NCI-H1092 treated with DMSO at 0.1 percent for 48 hours (cell line): ENCODE results near the gene EFNA5.

Experiments
- DNase-seq: peaks from one replicate; lab custom pipeline; 2025; lab: John Stamatoyannopoulos, UW

Gene EFNA5

GRCh38 chr5:107670932-107671741 lies at the start of gene EFNA5:
Gene EFNA5, minus strand, starts transcription at chr5:107670937.
- DNase-seq = peak; percentile 59

DNA sequence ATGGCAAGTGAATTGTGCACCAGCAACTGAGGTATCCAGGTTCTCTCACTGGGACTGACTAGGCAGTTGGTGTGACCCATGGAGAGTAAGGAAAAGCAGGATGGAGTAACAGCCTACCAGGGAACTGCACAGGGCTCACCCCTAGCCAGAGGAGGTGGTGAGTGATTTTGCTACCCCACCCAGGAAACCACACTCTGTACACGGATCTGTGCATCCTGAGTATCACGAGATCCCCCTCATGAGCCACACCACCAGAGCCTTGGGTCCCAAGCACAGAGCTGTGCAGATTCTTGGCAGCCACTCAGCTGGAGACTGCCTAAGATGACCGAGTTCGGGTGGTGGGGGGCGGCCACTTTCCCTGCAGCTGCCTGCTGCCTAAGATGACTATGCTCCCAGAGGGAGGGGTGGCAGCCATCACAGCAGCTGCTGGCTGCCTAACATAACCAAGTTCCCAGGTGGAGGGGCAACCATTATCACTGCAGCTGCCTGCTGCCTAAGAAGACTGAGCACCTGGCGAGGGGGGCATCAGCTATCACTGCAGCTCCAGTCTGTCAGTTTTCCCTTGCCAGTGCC lies 48.4 kb upstream of the EFNA5 start:
- DNase-seq = no peak

DNA sequence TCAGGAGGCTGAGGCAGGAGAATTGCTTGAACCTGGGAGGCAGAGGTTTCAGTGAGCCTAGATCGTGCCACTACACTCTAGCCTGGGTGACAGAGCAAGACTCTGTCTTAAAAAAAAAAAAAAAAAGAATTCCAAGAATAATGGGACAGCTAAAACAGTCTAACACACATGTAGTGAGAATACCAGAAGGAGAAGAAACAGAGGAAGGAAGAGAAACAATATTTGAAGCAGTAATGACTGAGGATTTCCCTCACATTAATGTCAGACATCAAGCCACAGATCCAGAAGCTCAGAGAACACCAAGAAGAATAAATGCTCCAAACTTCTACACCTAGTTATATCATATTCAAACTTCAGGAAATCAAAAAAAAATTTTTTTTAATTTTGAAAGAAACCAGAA lies 47.1 kb upstream of the EFNA5 start:
- no peak for DNase-seq

GRCh38 chr5:107713228-107713627 lies 42.5 kb upstream of the EFNA5 start:
- DNase-seq = no peak

- no peak for DNase-seq
Measured at GRCh38 chr5:107712359-107712870, 41.7 kb upstream of the EFNA5 start.

GRCh38 chr5:107705402-107706014 lies 34.8 kb upstream of the EFNA5 start:
- no peak for DNase-seq

GRCh38 chr5:107704681-107705401 lies 34.1 kb upstream of the EFNA5 start:
- no peak for DNase-seq

DNA sequence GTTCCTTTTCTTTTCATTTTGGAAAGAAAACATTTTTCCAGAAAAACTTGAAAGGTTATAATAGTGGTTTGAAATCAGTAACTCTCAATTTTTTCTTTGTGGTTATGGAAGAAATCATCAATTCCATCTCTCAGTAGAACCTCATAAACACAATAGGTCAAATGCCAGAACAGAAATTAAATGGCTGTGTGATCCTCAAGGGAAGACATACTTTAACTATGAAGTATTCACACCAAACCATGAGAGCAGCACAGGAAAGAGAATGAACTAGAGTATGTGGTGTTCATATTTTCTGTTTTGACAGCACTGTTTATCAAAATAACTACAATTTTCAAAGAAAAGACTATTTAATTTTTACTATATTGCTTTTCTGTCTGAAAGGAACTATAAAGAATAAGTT lies 29.7 kb upstream of the EFNA5 start:
- DNase-seq = no peak

DNA sequence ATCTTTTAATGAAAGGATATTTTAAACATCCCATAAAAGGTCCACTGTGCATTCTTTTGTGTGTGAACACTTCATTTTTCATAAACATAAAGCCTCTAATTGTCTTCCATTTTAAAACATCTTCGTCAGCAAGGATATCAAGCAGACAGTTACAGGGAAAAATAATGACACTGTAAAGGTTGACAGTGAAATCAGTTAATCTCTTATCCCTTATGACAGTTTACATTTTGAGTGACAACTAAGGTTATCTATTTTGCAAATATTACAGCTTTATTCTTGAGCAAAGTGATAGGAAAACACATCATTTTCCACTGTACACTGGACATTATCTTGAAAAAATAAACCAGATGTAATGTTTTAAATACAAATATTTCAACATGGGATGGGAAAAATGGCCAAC lies 28.7 kb upstream of the EFNA5 start:
- DNase-seq = no peak

- no peak for DNase-seq
Measured at GRCh38 chr5:107698286-107698685, 27.5 kb upstream of the EFNA5 start.

DNA sequence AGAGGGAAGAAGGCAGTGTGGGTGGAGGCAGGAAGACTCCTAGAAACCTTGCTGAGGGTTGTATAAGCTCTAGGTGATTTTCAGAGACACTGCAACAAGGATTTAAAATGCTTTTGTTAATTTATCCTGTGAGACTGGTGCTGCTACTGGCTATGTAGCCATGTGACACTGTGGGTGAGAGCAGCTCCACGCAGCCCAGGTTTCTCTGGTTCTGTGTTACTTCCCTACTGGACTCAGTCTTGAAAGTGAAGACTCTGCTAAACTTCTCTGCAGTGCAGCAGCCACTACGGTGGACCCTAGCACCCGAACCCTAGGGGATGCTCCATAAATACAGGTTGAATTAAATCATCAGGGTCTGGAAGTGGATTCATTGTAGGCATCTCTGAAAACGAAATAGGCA lies 25.8 kb upstream of the EFNA5 start:
- DNase-seq = no peak

DNA sequence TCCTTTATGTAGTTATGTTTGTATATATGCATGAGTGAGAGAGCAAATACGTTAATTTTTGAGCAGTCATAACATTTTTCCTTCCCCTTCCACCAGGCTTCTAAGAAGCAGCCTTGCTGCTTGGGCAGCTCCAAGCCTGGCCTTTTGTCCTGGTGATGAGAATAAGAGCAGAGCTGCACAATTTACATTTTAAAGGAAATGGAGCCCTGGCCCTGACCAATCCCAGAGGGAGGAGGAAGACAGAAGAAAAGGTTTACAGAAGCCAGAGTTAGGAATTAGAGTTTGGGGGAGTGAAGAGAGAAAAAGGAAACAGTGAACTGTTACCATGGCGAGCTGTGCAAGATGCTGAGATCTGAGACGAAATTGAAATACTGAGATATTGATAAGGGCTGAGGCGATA lies 25.3 kb upstream of the EFNA5 start:
- no peak for DNase-seq

- no peak for DNase-seq
Measured at GRCh38 chr5:107687937-107688336, 17.2 kb upstream of the EFNA5 start.

- DNase-seq = no peak
Measured at GRCh38 chr5:107687404-107687803, 16.7 kb upstream of the EFNA5 start.

- DNase-seq = no peak
Measured at GRCh38 chr5:107682533-107682932, 11.8 kb upstream of the EFNA5 start.

- DNase-seq = no peak
Measured at GRCh38 chr5:107680799-107681198, 10.1 kb upstream of the EFNA5 start.

- DNase-seq = no peak
Measured at GRCh38 chr5:107680099-107680498, 9.4 kb upstream of the EFNA5 start.

DNA sequence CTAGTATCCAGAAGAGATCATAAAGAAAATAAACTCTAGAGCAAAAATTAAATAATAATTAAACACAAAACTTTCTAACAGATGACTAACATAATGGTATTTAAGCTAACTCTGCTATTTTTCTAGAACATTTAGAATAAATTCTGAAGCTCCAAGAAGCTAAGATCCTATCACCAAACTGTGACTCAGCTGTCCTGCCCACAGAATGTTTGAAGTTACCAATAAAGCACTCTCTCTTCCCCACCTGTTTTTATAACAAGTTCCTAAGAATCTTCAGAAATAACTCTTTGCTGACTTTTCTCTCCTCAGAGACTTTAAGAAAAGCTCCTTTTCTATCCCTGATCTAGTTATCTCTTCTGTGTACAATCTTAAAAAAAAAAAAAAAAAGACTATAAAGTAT lies 6.0 kb upstream of the EFNA5 start:
- no peak for DNase-seq

DNA sequence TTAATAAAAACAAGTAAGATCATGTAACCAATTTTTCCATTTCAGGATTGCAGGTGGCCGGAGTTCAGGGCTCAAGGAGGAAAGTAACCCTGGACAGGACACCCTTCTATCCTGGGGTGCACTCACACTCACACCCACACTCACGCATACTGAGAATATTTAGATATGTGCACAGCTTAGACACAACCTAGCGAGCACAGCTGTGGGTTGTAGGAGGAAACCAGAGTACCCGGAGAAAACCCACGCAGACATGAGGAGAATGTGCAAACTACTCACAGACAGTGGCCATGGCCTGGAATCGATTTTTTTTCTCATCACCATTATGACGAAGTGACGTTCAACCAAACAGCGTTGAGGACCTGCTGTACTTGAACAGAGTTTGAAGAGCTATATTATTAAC lies 4.5 kb upstream of the EFNA5 start:
- DNase-seq = no peak

DNA sequence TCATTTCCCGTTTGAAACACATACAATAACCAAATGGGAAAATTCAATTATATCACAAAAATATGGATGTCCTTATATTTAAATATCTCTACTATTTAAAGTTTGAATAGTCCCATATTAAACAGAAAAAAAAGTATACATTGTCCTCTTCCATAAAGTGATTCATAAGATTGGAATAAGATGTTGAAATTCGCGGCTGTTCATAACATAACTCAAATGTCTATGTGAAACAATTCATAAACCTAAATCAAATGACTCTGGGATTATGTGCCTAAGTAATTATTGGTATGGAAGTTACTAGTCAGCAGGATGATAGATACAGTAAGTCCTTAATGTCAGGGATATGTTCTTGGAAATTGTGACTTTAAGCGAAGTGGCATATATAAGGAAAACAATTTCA lies 3.9 kb upstream of the EFNA5 start:
- DNase-seq = no peak

DNA sequence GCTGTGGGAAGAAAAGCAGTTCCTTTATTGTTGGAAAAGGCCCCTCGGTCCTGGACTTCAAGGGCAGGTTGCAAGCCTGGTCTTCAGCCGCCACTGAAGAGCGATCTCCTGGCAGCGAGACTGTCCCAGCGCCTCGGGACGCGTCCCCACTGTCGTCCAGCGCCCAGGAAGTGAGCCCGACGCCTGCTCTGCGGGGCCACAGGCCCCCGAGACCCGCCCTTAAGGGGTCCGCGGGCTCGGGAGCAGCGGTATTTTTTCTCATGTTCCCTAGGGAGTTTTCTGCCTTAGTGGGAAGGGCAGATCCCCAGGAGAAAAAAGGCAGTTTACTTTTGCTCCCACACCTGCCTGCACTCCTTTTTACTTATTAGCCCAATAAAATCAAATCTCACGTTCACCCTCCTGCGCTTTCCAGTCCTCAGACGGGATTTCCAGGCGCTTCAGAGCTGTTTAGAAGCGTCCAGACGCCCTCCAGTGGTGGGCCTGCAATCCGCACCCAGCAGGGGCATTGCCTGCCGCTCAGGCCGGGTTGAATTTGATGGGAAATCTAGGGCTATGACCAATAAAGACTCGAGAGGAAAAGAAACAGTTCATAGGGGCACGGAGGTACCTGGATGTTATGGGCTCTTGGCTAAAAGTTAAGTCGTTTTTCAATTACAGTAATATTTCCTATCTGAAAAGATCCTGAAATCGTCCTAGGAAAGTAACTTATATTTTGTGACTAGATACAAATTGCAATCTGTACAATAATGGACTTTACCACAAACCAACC lies 2.8 kb upstream of the EFNA5 start:
- peak; percentile 79 for DNase-seq

DNA sequence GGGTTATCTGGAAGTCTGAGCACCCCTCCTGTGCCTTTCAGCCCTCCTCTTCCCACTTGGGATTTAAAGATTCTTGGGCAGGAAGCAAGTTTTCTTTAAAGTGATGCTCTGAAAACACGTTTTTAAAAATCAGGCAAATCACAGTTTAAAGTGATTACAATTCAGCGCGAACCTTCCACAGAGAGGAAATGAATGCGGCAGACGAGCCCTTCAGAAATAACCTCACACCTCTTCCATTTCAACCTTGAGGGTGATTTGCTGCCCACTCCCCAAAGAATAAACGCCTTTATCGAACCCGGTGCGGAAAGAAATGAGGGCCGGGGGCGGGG lies 2.3 kb upstream of the EFNA5 start:
- no peak for DNase-seq
